ENCODE data around the gene OR10W1.

Gene OR10W1

GRCh38 chr11:58254936-58255335 lies 13.1 kb downstream of the OR10W1 start:
- Histone ChIP-seq H3K9ac (ENCODE audit: low read depth in 1 of 2, low read length in 2 of 2) (no peak overlapping the region), H3K4me3 (ENCODE audit: low read length in 2 of 2) (no peak overlapping the region), H3K27me3 (ENCODE audit: control insufficient read depth in 2 of 2, insufficient read depth in 2 of 2, low read length in 2 of 2) (no peaks in the 10 kb centered on the region), H3K4me1 (ENCODE audit: control insufficient read depth in 2 of 2, insufficient read depth in 2 of 2, low read length in 2 of 2) (no peaks in the 10 kb centered on the region), H3K9me3 (ENCODE audit: control insufficient read depth in 2 of 2, low read length in 2 of 2) (no peaks in the 10 kb centered on the region), H3K36me3 (ENCODE audit: control insufficient read depth in 2 of 2, insufficient read depth in 2 of 2, low read length in 2 of 2) (no peaks in the 10 kb centered on the region), H3K27ac (ENCODE audit: low read depth in 2 of 2, low read length in 2 of 2) (no peak overlapping the region)

GRCh38 chr11:58243954-58244353 lies 24.1 kb downstream of the OR10W1 start:
- no peak overlapping the region for H3K27ac ChIP-seq (ENCODE audit: low read depth in 2 of 2, low read length in 2 of 2)
- H3K9ac ChIP-seq (ENCODE audit: low read depth in 1 of 2, low read length in 2 of 2): no peak overlapping the region
- no peaks in the 10 kb centered on the region for H3K9me3 ChIP-seq (ENCODE audit: control insufficient read depth in 2 of 2, low read length in 2 of 2)
- H3K36me3 ChIP-seq (ENCODE audit: control insufficient read depth in 2 of 2, insufficient read depth in 2 of 2, low read length in 2 of 2): no peaks in the 10 kb centered on the region
- no peaks in the 10 kb centered on the region for H3K27me3 ChIP-seq (ENCODE audit: control insufficient read depth in 2 of 2, insufficient read depth in 2 of 2, low read length in 2 of 2)
- H3K4me3 ChIP-seq (ENCODE audit: low read length in 2 of 2): no peak overlapping the region
- H3K4me1 ChIP-seq (ENCODE audit: control insufficient read depth in 2 of 2, insufficient read depth in 2 of 2, low read length in 2 of 2): no peaks in the 10 kb centered on the region

GRCh38 chr11:58227956-58228615 lies 40.0 kb downstream of the OR10W1 start:
- Histone ChIP-seq H3K36me3 (ENCODE audit: control insufficient read depth in 2 of 2, insufficient read depth in 2 of 2, low read length in 2 of 2) (no peaks in the 10 kb centered on the region), H3K4me3 (ENCODE audit: low read length in 2 of 2) (no peak overlapping the region), H3K9me3 (ENCODE audit: control insufficient read depth in 2 of 2, low read length in 2 of 2) (no peaks in the 10 kb centered on the region), H3K27me3 (ENCODE audit: control insufficient read depth in 2 of 2, insufficient read depth in 2 of 2, low read length in 2 of 2) (no peaks in the 10 kb centered on the region), H3K27ac (ENCODE audit: low read depth in 2 of 2, low read length in 2 of 2) (no peak overlapping the region), H3K9ac (ENCODE audit: low read depth in 1 of 2, low read length in 2 of 2) (no peak overlapping the region), H3K4me1 (ENCODE audit: control insufficient read depth in 2 of 2, insufficient read depth in 2 of 2, low read length in 2 of 2) (no peaks in the 10 kb centered on the region)

GRCh38 chr11:58222721-58223120 lies 45.3 kb downstream of the OR10W1 start:
- no peaks in the 10 kb centered on the region for H3K9me3 ChIP-seq (ENCODE audit: control insufficient read depth in 2 of 2, low read length in 2 of 2)
- H3K4me3 ChIP-seq (ENCODE audit: low read length in 2 of 2): no peak overlapping the region
- no peak overlapping the region for H3K27ac ChIP-seq (ENCODE audit: low read depth in 2 of 2, low read length in 2 of 2)

More at GRCh38 chr11:58222721-58223120, 45.3 kb downstream of the OR10W1 start:
- H3K4me1 ChIP-seq (ENCODE audit: control insufficient read depth in 2 of 2, insufficient read depth in 2 of 2, low read length in 2 of 2): no peaks in the 10 kb centered on the region
- H3K27me3 ChIP-seq (ENCODE audit: control insufficient read depth in 2 of 2, insufficient read depth in 2 of 2, low read length in 2 of 2): no peaks in the 10 kb centered on the region
- no peaks in the 10 kb centered on the region for H3K36me3 ChIP-seq (ENCODE audit: control insufficient read depth in 2 of 2, insufficient read depth in 2 of 2, low read length in 2 of 2)
- no peak overlapping the region for H3K9ac ChIP-seq (ENCODE audit: low read depth in 1 of 2, low read length in 2 of 2)
